IPS DF 4.7 (cell line): ENCODE data around the gene EVX2.

ENCODE experiments used
- DNase-seq: peaks from one replicate; pipeline ENCODE4 v3.0.0-alpha.2; 2013; ENCODE audit warnings: low spot score; ENCODE audit errors: extremely low read depth

Gene EVX2

DNA sequence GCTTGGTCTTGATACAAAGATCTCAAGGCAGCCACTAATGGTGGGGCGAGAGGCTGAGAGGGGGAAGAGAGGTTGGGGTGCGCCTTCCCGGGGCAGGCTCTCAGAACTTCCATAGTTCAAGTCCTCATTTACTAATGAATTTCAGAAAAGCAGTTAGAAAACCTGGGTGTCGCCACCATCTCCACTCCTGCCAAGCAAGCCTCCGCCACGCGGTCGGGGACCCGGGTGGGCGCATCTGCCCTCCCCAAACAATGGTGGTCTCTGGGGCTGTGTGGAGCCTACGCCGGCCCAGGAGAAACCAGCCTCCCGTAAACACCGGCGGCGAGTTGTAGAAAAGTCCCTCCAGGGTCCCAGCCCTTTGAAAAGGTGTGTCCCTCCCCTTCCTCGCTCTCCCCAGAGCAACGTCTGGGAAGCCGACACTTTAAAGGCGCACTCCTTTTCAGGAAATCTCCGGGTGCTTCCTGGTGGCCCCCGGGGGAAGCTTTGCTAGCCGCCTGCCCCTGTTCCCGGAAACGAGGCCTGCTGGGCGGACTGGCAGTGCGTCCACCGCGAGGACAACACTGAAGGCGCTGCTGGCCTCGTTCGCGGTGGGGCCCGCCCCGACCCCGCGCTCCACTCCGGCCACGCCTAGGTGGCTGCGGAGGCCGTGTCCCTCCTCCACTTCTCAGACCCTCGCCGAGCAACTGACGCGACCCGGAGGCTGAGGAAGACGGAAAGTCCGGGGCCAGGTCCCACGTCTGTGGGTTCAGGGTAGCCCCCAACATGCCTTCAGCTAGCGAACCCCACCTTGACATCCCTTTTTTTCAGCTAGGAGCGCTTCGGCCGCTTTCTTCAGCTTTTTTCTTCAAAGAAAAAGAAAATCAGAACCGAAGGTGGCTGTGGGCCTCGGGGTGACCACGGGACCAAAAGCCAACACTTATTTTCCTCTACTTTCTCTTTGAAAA is 16.8 kb downstream of the EVX2 start:
- DNase-seq = no peak

- DNase-seq = no peak
These were observed 19.8 kb downstream of the EVX2 start for GRCh38 chr2:176063958-176064357.

- no peak for DNase-seq
These were observed 27.4 kb downstream of the EVX2 start for GRCh38 chr2:176056406-176056805.

DNA sequence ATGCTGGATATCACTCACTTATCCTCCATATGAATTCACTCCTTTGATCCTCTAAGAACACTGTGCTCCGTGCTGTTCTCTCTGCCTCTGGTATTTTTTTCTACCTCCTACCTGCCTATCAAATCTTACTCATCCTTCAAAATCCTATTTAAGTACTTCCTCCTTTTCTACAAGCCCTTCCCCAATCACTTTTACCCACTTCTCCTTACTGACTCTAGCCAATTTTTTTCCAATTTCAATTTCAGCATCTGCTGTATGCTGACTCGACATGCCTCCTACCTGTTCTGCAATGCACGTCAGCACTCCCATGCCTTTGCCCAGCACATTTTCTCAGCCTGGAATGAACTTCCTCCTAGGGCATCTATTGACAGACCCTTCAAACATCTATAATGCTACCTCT is 44.4 kb downstream of the EVX2 start:
- DNase-seq = no peak

GRCh38 chr2:176038694-176039093 is 45.1 kb downstream of the EVX2 start:
- no peak for DNase-seq

- no peak for DNase-seq
These were observed 48.6 kb downstream of the EVX2 start for GRCh38 chr2:176035013-176035691.

DNA sequence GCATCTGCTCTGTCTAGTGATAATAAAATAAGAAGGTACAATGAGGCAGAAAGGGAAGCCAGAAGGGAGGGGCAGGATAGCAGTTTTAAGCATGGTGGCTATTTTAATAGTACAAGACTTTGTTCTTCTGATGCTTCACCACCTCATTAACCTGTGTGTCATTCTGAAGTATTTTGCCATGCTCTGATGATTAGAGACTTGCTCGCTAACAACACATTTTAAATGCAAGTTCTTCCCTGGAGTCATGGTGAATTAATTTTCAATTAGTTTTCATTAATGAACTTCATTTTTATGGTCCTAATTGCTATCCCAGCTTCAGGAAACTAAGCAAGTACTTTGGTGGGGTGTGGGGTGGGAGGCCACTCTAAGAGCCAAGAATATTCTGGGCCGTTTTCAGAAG is 56.0 kb downstream of the EVX2 start:
- DNase-seq = no peak
